GM18505 (cell line): ENCODE data around the gene YWHAG.
"Not testable (repeated sequence)": the region's sequence is repeated elsewhere in the genome, so short reads cannot be mapped to it uniquely, and the experiment has no call there.

Source experiments
- ATAC-seq: cut with Tn5 transposase; IDR thresholded peaks from one replicate; pipeline ENCODE4 v1.9.1; 2021; ENCODE audit not compliant: unreplicated experiment
- POLR2A ChIP-seq: IDR thresholded peaks from 4 replicates; pipeline ENCODE4 v1.6.1; 2011; ENCODE audit warnings: borderline replicate concordance; ENCODE audit not compliant: insufficient read depth, insufficient read length; ENCODE audit errors: extremely low read depth

The YWHAG gene

GRCh38 chr7:76358481-76359110, at the start of gene YWHAG:
TSS of gene YWHAG (minus strand) at chr7:76358991. CDS start at chr7:76358808, 183 bp downstream.
- peak; percentile 97 for TF ChIP-seq POLR2A
- peak; percentile 74 for ATAC-seq

DNA sequence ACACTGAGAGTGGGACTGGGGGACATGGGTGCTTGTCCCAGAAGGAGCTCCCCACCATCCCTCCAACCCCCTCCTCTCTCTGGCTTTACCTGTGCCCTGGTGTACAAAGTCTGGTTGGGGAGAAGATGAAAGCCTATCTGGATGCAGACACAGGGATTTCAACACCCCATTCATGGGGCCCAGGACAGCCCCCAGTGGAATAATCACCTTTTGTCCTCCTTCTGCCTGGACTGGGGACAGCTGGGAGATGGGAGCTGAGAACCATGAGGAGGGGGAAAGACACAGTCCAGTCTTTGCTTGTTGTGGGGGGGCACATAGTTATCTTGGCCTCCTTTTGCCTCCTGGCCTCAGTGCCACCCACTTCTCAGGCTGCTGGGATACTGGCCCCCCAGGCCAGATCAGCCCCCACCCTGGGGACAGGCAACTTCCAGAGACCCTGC, 49.4 kb upstream of the YWHAG start:
- ATAC-seq = no peak
- TF ChIP-seq POLR2A = no peak

DNA sequence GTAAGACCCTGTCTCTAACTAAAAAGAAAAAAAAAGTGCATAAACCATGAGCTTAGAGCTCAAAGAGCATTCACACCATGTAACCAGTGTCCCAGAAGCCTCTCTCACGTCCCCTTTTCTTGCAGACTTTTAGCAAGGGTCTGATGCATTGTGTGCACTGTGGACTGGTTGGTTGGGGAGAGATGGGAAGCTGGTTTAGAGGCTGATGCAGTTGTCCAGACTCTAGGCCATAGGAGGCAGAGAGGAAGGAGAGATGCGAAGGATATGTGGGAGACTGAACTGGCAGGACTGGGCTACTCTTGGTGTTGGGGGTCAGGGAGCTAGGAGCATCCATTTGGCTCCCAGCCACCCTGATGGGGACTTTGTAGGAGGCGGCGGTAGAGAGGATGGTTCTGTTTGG, 48.9 kb upstream of the YWHAG start:
- no peak for TF ChIP-seq POLR2A
- ATAC-seq = no peak

DNA sequence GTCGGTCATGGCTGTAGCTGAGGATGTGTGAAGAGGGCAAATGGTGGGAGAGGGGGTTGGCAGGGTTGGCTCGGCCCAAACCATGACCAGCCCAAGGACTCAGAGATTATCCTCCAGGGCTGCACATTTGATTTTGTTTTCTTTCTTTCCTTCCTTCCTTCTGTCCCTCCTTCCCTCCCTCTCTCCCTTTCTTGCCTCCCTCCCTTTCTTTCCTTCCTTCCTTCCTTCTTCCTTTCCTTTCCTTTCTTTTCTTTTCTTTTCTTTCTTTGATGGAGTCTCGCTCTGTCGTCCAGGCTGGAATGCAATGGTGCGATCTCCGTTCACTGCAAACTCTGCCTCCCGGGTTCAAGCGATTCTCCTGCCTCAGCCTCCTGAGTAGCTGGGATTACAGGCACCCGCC, 46.9 kb upstream of the YWHAG start:
- TF ChIP-seq POLR2A = no peak
- no peak for ATAC-seq

DNA sequence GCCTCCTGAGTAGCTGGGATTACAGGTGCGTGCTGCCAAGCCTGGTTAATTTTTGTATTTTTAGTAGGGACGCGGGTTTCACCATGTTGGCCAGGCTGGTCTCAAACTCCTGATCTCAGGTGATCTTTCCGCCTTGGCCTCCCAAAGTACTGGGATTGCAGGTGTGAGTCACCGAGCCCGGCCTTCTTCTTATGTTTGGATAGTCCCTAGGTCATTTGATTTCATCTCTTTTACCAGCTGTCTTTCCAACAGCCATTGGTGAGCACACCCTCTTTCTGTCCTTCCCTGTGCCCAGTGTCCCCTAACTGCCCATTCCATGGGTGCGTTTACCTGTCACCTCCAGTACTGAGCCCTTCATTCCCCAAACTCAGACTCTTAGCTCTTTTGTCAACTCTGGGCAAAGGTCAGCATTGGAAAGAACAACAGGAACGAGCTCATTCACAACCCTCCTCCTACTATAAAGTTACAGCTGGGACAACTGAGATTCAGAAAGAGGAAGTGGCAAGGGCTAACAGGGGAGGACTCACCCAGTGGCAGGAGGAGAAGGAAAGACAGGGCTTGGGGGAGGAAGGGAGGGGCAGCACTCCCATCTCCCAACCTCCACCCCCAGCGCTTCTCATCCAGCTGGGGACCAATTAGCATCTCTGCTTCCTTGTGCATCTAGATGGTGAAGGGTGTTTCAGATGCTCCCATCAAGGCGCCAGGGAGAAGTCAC, 45.1 kb upstream of the YWHAG start:
- ATAC-seq = no peak
- TF ChIP-seq POLR2A = no peak

DNA sequence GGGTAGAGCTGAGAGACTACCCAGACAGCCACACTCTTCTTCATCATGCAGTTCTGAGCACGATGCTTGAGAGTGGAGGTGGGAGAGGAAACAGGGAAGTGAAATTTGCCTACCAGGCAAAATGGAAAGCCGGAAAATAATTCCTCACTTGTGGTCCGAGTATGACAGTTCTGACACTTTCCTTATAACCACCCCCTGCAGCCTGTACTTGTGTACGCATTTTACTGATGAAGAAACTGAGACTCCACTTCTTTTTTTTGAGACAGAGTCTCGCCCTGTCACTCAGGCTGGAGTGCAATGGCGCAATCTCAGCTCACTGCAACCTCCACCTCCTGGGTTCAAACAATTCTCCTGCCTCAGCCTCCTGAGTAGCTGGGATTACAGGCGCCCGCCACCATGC, 44.3 kb upstream of the YWHAG start:
- not testable (repeated sequence) for ATAC-seq

DNA sequence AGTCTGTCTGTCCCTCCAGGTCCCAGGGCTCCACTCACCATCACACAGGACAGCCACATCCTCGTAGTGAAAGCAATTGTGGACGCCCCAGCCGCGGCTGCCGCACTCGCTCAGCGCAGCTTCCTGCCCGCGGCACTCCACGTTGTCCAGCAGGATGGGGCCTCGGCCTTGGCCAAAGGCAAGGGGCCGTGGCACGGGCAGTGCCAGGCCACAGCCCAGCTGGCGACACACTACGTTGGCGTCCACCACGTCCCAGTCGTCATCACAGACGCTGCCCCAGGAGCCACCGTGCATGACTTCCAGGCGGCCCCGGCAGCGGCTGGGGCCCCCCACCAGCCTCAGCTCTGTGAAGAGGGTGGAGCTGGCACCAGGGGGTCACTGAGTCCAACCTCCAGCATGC, 41.5 kb upstream of the YWHAG start:
- no peak for TF ChIP-seq POLR2A
- no peak for ATAC-seq

DNA sequence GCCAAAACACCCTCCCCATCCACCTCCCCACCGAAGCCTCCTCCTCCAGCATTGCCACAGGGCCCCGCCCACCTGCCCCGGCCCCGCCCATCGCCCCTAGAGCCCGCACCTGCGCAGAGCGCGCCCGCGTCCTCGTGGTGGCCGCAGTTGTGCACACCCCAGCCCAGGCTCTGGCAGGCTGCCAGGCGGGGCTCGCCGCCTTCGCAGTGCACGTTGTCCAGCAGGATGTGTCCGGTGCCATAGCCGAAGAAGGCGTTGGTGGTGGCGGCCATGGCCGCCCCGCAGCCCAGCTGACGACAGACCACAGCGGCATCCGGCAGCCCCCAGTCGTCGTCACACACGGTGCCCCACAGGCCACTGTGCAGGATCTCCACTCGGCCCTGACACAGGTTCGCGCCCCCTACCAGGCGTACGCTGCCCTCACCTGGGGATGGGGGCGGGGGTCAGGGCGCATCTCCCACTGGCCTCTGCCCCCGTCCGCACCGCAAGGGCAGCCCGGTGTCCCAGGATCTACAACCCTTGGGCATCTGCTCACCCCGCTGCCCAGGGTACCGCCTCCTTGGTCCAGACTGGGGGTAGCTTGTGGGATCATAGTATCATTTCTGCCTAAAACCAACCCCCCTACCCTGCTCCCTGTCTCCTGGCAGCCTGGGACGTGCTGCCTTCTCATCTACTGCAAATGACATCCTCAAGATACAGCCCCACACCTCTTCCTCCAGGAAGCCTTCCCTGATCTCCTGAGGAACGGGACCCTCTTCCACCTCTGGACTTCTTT, 38.8 kb upstream of the YWHAG start:
- TF ChIP-seq POLR2A = peak; percentile 50
- ATAC-seq = peak; percentile 28

DNA sequence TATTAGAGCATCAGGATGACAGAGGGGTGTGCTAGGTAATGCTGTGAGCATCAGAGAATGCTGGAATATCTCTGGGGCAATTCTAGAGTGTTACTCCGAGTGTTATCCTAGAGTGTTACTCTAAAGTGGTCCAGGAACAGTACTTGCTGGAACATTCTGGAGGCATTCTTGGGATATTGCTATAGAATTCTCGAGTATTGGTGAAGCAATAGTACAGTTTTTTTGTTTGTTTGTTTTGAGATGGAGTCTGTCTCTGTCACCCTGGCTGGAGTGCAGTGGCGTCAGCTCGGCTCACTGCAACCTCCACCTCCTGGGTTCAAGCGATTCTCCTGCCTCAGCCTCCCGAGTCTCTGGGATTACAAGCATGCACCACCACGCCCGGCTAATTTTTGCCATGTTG, 38.1 kb upstream of the YWHAG start:
- ATAC-seq = no peak
- TF ChIP-seq POLR2A = no peak

GRCh38 chr7:76395965-76396726, 37.4 kb upstream of the YWHAG start:
- TF ChIP-seq POLR2A = no peak
- no peak for ATAC-seq

GRCh38 chr7:76395605-76395964, 36.8 kb upstream of the YWHAG start:
- not testable (repeated sequence) for ATAC-seq

DNA sequence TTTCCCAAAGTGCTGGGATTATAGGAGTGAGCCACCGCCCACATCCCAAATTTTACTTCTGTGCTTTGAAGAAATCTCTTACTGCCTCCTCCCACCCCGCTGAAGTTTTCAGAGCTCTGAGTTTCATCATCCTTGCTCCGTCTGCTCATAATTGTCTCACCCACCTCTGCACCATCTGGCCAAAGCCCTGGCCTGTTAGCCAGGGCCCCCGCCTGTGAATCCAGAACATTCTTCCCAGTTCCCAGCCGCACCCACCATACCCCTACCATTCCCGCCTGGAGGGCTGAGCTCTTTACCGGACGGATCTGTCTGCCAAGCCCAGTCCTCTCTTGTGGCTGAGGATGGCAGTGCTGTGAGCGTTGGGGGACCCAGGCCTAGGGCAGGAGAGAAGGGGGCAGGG, 36.2 kb upstream of the YWHAG start:
- TF ChIP-seq POLR2A = no peak
- no peak for ATAC-seq
